ENCODE measurements around the gene INAVA. TPM values are rescaled to one million over a fixed set of nuclear protein-coding genes. Genes with fewer than 3 reads are reported as not detected.

INAVA gene
- total and polyA plus RNA-seq, 2 of the 13 experiments (the other 11 are each of a cell fraction or from before 2014, with no cell fraction given): 6.0 to 13.5 TPM

- TF ChIP-seq, protein P1, sequence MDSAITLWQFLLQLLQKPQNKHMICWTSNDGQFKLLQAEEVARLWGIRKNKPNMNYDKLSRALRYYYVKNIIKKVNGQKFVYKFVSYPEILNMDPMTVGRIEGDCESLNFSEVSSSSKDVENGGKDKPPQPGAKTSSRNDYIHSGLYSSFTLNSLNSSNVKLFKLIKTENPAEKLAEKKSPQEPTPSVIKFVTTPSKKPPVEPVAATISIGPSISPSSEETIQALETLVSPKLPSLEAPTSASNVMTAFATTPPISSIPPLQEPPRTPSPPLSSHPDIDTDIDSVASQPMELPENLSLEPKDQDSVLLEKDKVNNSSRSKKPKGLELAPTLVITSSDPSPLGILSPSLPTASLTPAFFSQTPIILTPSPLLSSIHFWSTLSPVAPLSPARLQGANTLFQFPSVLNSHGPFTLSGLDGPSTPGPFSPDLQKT (CRISPR knock-in tag; IDR thresholded peaks at IDR 0.05; ENCODE audit: borderline replicate concordance): no peak
- TF ChIP-seq SRY (CRISPR knock-in tag; IDR thresholded peaks at IDR 0.05): no peak
- TF ChIP-seq, protein P2, sequence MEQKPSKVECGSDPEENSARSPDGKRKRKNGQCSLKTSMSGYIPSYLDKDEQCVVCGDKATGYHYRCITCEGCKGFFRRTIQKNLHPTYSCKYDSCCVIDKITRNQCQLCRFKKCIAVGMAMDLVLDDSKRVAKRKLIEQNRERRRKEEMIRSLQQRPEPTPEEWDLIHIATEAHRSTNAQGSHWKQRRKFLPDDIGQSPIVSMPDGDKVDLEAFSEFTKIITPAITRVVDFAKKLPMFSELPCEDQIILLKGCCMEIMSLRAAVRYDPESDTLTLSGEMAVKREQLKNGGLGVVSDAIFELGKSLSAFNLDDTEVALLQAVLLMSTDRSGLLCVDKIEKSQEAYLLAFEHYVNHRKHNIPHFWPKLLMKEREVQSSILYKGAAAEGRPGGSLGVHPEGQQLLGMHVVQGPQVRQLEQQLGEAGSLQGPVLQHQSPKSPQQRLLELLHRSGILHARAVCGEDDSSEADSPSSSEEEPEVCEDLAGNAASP (CRISPR knock-in tag; IDR thresholded peaks at IDR 0.05; ENCODE audit: borderline replicate concordance): peak; percentile 34; the same call in 1 of the 2 replicates
- TF ChIP-seq THYN1 (CRISPR knock-in tag; IDR thresholded peaks at IDR 0.05; ENCODE audit: borderline replicate concordance, low read depth): no peak
- TF ChIP-seq MAFF (IDR thresholded peaks at IDR 0.05; ENCODE audit: low read depth, low read length): no peak
- TF ChIP-seq, protein P3, sequence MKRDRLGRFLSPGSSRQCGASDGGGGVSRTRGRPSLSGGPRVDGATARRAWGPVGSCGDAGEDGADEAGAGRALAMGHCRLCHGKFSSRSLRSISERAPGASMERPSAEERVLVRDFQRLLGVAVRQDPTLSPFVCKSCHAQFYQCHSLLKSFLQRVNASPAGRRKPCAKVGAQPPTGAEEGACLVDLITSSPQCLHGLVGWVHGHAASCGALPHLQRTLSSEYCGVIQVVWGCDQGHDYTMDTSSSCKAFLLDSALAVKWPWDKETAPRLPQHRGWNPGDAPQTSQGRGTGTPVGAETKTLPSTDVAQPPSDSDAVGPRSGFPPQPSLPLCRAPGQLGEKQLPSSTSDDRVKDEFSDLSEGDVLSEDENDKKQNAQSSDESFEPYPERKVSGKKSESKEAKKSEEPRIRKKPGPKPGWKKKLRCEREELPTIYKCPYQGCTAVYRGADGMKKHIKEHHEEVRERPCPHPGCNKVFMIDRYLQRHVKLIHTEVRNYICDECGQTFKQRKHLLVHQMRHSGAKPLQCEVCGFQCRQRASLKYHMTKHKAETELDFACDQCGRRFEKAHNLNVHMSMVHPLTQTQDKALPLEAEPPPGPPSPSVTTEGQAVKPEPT (CRISPR knock-in tag; IDR thresholded peaks at IDR 0.05; ENCODE audit: low read depth): no peak
- TF ChIP-seq ZFP36L1 (CRISPR knock-in tag; IDR thresholded peaks at IDR 0.05): no peak
- no peak for TF ChIP-seq POLR2AphosphoS2 (IDR thresholded peaks at IDR 0.05; ENCODE audit: low read depth, low read length)
- peak; percentile 63 for TF ChIP-seq RARA (CRISPR knock-in tag; IDR thresholded peaks at IDR 0.05)
- no peak for TF ChIP-seq ZBTB44 (CRISPR knock-in tag; IDR thresholded peaks at IDR 0.05)
- TF ChIP-seq FOXA3 (CRISPR knock-in tag; IDR thresholded peaks at IDR 0.05): 0 out of 2 replicates have a peak, but pooled peaks have one; percentile 14
- TF ChIP-seq MED13 (CRISPR knock-in tag; IDR thresholded peaks at IDR 0.05): no peak
- TF ChIP-seq ZSCAN20 (CRISPR knock-in tag; IDR thresholded peaks at IDR 0.05; ENCODE audit: borderline replicate concordance): no peak
- TF ChIP-seq, protein P4, sequence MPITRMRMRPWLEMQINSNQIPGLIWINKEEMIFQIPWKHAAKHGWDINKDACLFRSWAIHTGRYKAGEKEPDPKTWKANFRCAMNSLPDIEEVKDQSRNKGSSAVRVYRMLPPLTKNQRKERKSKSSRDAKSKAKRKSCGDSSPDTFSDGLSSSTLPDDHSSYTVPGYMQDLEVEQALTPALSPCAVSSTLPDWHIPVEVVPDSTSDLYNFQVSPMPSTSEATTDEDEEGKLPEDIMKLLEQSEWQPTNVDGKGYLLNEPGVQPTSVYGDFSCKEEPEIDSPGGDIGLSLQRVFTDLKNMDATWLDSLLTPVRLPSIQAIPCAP (CRISPR knock-in tag; IDR thresholded peaks at IDR 0.05; ENCODE audit: low read depth): no peak
- TF ChIP-seq FOXP1 (IDR thresholded peaks at IDR 0.05): no peak
- no peak for TF ChIP-seq FOXP1 (CRISPR knock-in tag; IDR thresholded peaks at IDR 0.05)
- no peak for TF ChIP-seq SMARCE1 (IDR thresholded peaks at IDR 0.05; ENCODE audit: borderline replicate concordance)
- TF ChIP-seq, protein P5, sequence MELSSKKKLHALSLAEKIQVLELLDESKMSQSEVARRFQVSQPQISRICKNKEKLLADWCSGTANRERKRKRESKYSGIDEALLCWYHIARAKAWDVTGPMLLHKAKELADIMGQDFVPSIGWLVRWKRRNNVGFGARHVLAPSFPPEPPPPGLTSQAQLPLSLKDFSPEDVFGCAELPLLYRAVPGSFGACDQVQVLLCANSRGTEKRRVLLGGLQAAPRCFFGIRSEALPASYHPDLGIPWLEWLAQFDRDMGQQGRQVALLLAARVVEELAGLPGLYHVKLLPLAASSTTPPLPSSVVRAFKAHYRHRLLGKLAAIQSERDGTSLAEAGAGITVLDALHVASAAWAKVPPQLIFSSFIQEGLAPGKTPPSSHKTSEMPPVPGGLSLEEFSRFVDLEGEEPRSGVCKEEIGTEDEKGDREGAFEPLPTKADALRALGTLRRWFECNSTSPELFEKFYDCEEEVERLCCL (CRISPR knock-in tag; IDR thresholded peaks at IDR 0.05; ENCODE audit: borderline replicate concordance): no peak
- TF ChIP-seq, protein P6, sequence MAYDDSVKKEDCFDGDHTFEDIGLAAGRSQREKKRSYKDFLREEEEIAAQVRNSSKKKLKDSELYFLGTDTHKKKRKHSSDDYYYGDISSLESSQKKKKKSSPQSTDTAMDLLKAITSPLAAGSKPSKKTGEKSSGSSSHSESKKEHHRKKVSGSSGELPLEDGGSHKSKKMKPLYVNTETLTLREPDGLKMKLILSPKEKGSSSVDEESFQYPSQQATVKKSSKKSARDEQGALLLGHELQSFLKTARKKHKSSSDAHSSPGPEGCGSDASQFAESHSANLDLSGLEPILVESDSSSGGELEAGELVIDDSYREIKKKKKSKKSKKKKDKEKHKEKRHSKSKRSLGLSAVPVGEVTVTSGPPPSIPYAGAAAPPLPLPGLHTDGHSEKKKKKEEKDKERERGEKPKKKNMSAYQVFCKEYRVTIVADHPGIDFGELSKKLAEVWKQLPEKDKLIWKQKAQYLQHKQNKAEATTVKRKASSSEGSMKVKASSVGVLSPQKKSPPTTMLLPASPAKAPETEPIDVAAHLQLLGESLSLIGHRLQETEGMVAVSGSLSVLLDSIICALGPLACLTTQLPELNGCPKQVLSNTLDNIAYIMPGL (CRISPR knock-in tag; IDR thresholded peaks at IDR 0.05; ENCODE audit: borderline replicate concordance in 1 of 2, low read depth in 1 of 2): no peak
- peak; percentile 80 for TF ChIP-seq SALL1 (CRISPR knock-in tag; IDR thresholded peaks at IDR 0.05)
Observed at GRCh38 chr1:200899451-200899915, 4.8 kb downstream of the INAVA start (continued).
